ENCODE data around the gene PRR29.
"Not testable (repeated sequence)": the region's sequence is repeated elsewhere in the genome, so short reads cannot be mapped to it uniquely, and the experiment has no call there.

The PRR29 gene

DNA sequence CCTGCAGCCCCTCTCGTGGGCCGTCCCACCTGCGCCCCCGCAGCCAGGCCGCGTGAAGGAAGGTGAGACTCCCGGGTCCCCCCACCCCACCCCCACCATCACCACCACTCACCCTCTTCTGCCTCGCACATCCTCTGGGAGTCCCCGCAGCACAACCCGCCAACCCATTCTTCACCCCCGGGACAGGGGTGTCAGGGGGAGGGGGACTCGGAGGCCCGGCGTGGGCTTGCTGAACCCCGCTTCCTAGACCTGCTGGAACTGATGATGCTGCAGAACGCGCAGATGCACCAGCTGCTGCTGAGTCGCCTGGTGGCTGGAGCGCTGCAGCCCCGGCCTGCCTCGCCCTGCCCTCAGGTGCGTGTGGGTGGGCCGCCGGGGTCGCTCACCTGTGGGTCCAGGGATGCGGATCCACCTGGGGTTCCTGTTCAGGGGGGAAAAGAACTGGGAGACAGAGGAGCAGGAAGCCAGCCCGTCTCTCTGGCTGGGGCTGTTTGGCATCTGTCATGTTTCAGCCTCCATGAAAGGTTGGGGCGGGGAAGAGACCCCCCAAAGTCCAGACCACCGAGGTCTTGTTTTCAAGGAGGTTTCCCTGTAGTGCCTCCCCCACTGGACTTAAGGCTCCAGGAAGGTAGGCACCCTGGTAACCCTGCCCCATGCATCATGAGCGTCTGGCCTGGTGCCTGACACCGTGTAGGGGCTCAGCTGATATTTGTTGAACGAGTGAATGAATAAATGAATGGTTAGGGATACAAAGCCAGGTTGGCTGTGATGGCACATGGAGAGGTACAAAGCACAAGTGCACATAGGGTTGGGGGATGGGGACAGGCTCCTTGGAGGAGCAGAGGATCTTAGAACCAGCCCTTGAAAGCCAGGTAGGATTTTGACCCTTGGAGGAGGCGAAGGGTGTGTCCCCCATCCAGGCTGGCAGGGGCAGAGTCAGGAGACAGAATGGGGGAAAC is 849 bp downstream of the PRR29 start:
- no peak for DNase-seq

GRCh38 chr17:63999680-64000531 is 1.8 kb downstream of the PRR29 start:
- DNase-seq: no peak

DNA sequence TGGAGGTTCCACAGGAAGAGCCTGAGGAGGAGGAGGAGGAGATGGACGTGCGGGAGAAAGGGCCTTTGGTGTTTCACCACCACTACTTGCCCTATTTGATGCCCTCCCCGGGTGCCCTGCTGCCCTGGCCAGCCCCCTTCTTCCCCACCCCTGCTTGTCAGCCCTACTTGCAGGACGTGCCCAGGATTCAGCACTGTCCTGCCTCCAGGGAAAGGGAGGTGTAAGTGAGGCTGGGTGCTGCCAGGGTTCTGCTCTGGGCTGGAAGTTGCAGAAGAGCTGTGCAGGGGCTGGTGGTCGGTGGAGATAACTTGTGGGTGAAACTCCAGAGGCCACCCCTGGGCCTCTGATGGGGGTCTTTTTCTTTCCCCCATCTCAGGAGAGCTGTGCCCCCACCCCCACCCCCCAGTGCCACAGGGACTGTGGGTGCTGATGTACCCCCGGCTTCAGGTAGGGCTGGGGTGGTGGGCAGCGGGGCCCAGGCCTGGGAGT is 3.0 kb downstream of the PRR29 start:
- DNase-seq: no peak

- no peak for DNase-seq
Measured at GRCh38 chr17:64001763-64002529, 3.8 kb downstream of the PRR29 start.

DNA sequence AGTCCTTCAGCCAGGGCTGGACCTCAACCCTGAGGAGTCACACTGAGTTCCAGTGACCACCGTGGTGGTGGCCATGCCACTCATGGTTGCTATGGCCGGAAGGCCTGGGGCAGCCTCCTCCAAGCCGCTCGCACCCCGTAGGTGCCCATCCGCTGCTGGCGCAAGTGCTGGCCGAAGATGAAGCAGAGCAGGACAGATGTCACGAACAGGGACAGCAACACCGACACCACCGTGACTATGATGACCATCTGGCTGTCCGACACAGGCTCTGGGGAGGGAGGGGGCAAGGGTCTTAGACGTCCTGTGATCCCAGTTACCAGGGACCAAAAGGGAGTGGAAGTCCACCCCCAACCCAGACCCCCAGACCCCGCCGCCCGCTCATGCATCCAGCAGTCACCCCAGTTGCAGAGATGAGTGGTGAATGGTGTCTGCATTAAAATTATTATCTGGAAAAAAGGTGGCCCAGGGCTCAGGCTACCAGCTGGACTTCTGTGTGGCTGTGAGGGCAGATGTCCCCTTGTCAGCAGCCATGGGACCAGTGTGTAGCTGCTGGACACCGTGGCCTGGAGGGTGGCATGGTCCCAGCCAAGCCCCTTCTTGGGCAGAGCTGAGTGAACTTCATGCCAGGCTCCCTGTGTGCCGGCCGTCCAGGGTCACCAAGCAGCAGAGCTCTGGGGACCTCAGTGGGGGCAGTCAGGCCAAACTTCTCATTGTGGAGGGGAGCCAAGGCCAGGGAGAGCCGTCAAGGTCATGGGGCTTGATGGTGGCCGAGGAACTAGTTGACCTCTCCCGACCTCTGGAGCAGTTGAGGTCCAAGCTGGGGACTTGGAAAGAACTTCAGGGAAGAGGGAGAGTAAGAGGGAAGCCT is 4.7 kb downstream of the PRR29 start:
- no peak for DNase-seq

DNA sequence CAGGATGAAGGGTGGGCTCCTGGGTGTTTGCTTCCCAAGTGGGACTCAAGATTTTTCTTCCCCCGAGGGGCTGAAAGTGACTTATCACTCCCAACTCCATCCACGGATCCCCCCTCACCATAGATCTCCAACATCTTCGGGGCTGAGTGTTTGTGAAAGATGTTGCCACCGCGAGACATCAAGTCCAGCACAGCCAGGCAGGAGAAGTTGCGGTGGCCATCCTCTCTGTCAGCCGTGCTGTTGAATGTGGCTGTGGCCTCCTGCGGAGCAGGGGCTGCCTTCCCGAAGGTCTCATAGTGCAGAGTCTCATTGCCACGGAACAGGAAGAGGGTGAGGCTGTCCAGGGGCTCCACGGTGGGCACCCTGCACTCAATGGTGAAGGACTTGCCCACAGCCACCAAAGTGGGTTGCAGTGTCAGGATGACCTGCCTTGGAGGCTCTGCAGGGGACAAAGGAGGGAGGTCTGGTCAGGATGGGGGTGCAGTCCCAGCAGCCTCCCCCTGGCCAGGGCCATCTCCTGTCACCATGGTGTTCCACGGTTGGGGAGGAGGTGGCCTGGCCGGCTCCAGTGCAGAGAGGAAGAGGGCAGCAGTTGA is 5.5 kb downstream of the PRR29 start:
- no peak for DNase-seq

GRCh38 chr17:64004218-64004770 is 6.1 kb downstream of the PRR29 start:
- DNase-seq: no peak

- no peak for DNase-seq
Measured at GRCh38 chr17:64004903-64005733, 7.0 kb downstream of the PRR29 start.

DNA sequence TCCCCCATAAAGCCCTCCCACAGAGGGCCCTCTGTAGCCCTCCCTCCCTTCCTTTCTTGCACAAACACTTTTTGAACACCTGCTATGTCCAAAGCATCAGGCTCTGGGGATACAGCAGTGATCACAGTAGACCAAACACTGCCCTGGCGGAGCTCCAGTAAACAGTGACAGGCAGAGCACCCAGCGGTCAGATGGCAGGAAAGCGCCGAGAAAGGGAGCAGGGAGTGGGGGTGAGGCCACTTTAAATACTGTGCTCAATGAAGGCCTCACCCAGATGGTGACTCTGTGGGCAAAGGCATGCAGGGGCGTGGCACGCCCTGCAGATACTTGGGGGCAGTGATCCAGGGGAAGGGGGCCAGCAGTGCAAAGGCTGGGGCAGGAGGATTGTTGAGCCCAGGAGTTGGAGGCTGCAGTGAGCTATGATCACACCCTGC is 7.6 kb downstream of the PRR29 start:
- DNase-seq: peak; percentile 48

DNA sequence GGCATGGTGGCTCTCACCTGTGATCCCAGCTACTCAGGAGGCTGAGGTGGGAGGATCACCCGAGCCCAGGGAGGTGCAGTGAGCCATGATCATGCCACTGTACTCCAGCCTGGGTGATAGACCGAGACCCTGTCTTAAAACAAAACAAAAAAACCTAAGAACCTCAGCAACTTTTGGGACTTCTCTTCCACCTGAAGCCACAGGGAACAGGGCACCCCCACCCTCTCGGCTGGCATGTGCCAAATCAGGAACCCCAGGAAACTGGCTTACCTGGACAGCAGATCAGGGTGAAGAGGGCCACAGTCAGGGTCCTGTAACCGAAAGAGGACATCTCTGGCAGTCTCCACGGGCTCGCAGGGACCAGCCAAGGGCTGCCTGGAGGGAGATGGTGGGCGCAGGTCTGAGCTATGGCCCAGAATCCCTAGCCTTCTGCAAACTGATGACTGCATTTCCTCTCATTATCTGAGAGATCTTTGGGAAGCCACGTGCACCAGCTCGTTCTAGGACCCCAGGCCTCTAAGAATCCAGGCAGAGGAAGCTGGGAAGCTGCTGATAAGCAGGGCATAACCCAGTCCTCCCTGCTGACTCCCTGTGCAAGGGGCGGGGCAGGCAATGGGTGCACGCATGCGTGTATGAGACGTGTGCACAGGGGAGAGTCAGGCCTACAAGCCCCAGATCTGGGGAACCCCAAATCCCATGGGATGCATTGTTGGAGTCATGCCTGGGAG is 8.4 kb downstream of the PRR29 start:
- no peak for DNase-seq

DNA sequence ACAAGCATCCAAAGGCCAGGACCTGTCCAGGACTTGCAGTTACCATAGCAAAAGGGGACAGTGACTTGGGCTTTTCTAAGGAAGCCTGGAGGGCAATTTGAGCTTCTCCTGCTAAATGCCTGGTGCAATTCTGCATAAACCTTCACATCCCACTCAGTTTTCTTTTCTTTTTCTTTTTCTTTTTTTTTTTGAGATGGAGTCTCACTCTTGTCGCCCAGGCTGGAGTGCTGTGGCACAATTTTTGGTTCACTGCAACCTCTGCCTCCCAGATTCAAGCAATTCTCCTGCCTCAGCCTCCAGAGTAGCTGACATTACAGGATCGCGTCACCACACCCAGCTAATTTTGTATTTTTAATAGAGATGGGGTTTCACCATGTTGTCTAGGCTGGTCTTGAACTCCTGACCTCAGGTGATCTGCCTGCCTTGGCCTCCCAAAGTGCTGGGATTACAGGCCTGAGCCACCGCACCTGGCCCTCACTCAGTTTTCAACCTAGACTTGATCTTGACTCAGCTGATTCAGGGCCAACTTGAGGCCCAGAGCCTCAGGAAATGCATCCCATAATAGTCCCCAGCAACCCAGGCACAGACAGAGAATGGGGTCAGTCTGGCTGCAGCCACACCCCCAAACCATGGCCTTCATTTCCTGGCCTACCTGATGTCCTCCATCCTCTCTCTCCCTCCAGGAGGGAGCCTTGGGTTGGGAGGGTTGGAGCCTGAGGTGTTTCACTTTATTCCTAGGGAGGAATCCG is 9.1 kb downstream of the PRR29 start:
- DNase-seq: not testable (repeated sequence)

DNA sequence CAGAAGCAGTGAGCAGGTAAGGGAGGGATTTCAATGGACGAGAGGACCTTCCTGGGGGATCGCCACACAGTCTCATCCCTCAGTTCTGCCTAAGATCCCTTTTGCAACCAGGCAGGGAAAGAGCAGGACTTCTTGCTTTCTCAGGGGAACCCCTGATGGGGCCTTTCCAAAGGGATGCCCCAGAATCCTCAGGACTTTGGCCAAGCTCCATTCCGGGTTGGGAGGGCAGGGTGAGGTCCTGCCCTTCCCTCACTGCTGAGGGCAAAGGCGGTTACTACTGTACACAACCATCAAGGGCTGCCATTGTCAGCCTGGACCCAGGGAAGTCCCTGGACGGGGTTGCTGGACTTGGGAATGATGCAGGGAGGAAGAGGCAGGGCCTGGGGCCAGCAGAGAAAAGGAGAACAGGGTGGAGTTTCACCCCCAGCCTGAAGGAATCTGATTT is 9.7 kb downstream of the PRR29 start:
- DNase-seq: no peak

GRCh38 chr17:64008346-64008745 is 10.2 kb downstream of the PRR29 start:
- no peak for DNase-seq

DNA sequence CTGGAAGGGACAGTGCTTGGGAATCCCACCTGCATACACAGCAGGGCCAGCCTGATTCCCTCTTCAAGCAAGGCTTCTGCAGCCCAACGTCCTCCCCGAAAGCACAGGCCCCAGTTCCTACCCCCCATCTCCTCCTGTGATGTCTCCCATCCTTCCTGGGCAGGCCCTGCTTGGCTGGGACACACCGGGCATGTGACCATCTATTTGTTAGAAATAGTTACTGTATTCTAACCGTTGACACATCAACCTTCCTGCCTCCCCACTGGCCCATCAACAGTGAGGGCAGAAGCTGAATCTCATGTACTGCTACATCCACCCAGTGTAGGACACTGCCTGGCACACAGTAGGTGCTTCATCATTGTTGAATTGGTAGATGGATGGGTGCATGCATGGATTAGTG is 10.7 kb downstream of the PRR29 start:
- no peak for DNase-seq

DNA sequence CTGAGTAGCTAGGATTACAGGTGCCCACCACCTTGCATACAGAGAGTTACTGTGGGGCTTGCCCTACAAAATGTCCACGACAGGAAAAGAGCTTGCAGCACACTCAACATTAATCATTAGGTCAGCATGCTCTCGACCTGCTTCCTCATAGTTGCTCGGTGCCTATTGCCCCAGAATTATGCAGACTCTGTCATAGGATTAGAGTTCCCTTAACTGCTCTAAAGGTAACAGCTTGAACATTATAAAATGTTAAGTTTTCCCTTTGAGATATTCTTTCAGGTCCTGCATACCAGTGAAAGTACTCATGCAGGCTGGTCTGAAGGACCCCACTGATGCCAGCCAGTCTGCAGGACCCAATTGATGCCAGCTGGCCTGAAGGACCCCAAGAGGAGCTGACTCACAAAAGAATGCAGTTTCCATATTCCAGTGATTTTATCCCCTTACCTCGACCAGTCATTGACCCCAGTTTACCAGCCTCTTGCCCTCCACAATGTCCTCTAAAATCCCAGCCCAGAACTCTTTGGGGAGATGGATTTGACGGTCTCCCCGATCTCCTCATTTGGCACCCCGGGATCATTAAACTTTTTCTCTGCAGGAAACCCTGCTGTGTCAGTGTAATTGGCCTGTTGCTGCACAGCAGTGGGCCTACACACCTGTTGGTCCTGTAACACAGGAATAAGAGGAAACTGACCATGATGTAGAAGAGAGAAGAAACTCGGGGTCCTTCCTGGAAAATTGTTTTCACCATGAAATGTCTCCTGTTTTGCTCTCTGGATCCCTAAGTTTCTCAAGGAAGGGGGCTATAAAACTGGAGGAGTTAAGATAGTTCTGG is 11.6 kb downstream of the PRR29 start:
- DNase-seq: no peak

GRCh38 chr17:64015447-64015846 is 17.3 kb downstream of the PRR29 start:
- DNase-seq: no peak

- no peak for DNase-seq
Measured at GRCh38 chr17:64016231-64016784, 18.2 kb downstream of the PRR29 start.
